Astrocyte (in vitro differentiated cells and primary cell): Measurements from ENCODE around the gene LIPC. TPM values are rescaled to one million over a fixed set of nuclear protein-coding genes. Genes with fewer than 3 reads are reported as not detected.

Experiments
- DNase-seq: peaks from one replicate; pipeline ENCODE4 v3.0.0-alpha.2; 2010; ENCODE audit warnings: low read depth
- FAIRE-seq: peaks from 2 replicates; lab custom pipeline; 2011; peaks lifted over from hg19 to GRCh38; lab: Jason Lieb, UNC
- H2AFZ ChIP-seq: 2 replicates; pipeline ENCODE4 v1.6.0; 2012; ENCODE audit warnings: low read depth, low read length, inconsistent platforms
- H3K27ac ChIP-seq: 2 replicates; pipeline ENCODE4 v1.5.1; 2011; ENCODE audit warnings: low read depth, low read length, inconsistent platforms
- H3K27me3 ChIP-seq: 2 replicates; pipeline ENCODE4 v1.6.0; 2011; ENCODE audit warnings: low read length, inconsistent platforms; ENCODE audit not compliant: insufficient read depth
- H3K36me3 ChIP-seq: 2 replicates; pipeline ENCODE4 v1.5.1; 2011; ENCODE audit warnings: low read length, inconsistent platforms; ENCODE audit not compliant: insufficient read depth
- H3K4me1 ChIP-seq: 2 replicates; pipeline ENCODE4 v1.5.1; 2011; ENCODE audit warnings: low read length, inconsistent platforms; ENCODE audit not compliant: insufficient read depth
- H3K4me2 ChIP-seq: 2 replicates; pipeline ENCODE4 v1.6.0; 2012; ENCODE audit warnings: low read length, inconsistent platforms
- H3K4me3 ChIP-seq: 2 replicates; pipeline ENCODE4 v1.5.1; 2011; ENCODE audit warnings: low read depth, mild to moderate bottlenecking, low read length, inconsistent platforms; ENCODE audit not compliant: insufficient read depth
- H3K79me2 ChIP-seq: 2 replicates; pipeline ENCODE4 v1.6.0; 2012; ENCODE audit warnings: mild to moderate bottlenecking, low read length, inconsistent platforms; ENCODE audit not compliant: insufficient read depth
- H3K9ac ChIP-seq: 2 replicates; pipeline ENCODE4 v1.6.0; 2012; ENCODE audit warnings: mild to moderate bottlenecking, low read length, inconsistent platforms
- H3K9me3 ChIP-seq: 2 replicates; pipeline ENCODE4 v1.5.1; 2012; ENCODE audit warnings: low read depth, mild to moderate bottlenecking, low read length, inconsistent platforms; ENCODE audit not compliant: insufficient read depth
- H4K20me1 ChIP-seq: 2 replicates; pipeline ENCODE4 v1.6.0; 2012; ENCODE audit warnings: low read length, inconsistent platforms; ENCODE audit not compliant: insufficient read depth
- H3K27ac Mint-ChIP-seq: one replicate; pipeline ENCODE4 v1.8.0; 2021; ENCODE audit warnings: mild to moderate bottlenecking, mixed read lengths; ENCODE audit not compliant: unreplicated experiment
- H3K27me3 Mint-ChIP-seq: one replicate; pipeline ENCODE4 v1.8.0; 2021; ENCODE audit warnings: low read depth, mixed read lengths; ENCODE audit not compliant: unreplicated experiment
- H3K36me3 Mint-ChIP-seq: one replicate; pipeline ENCODE4 v1.8.0; 2021; ENCODE audit warnings: low read depth, mixed read lengths; ENCODE audit not compliant: unreplicated experiment
- H3K4me1 Mint-ChIP-seq: one replicate; pipeline ENCODE4 v1.8.0; 2021; ENCODE audit warnings: low read depth, mixed read lengths; ENCODE audit not compliant: unreplicated experiment
- H3K4me3 Mint-ChIP-seq: one replicate; pipeline ENCODE4 v1.8.0; 2021; ENCODE audit warnings: mild to moderate bottlenecking, moderate library complexity, mixed read lengths; ENCODE audit not compliant: unreplicated experiment
- H3K9me3 Mint-ChIP-seq: one replicate; pipeline ENCODE4 v1.8.0; 2021; ENCODE audit warnings: mild to moderate bottlenecking, mixed read lengths; ENCODE audit not compliant: unreplicated experiment
- CTCF ChIP-seq: IDR thresholded peaks from 2 replicates; pipeline ENCODE4 v1.5.1; 2011; ENCODE audit warnings: low read depth, mild to moderate bottlenecking, inconsistent platforms, low read length, moderate library complexity; ENCODE audit not compliant: insufficient read depth
- EZH2 ChIP-seq: IDR thresholded peaks from 2 replicates; pipeline ENCODE4 v1.6.1; 2012; ENCODE audit warnings: mild to moderate bottlenecking, low read length, inconsistent platforms; ENCODE audit not compliant: insufficient read depth
- total RNA-seq: library from RNA; stranded (reverse); gene quantifications from 2 replicates; pipeline ENCODE4 v1.2.1, GENCODE V29; 2021

LIPC gene
- total RNA-seq, 1 donor from 2014 or later, result not detected

GRCh38 chr15:58386081-58386480 lies 45.7 kb upstream of the LIPC start:
- no peaks in the 10 kb centered on the region for H4K20me1 ChIP-seq
- FAIRE-seq (no peak), DNase-seq (no peak)
- H3K36me3 Mint-ChIP-seq, result no peaks in the 10 kb centered on the region
- H3K4me3 Mint-ChIP-seq, result no peak overlapping the region
- H3K4me1 Mint-ChIP-seq, result peaks cover 19% of the 10 kb centered on the region
- no peak overlapping the region for H2AFZ ChIP-seq
- no peak overlapping the region for H3K27ac Mint-ChIP-seq
- H3K4me3 ChIP-seq, result no peak overlapping the region
- peaks cover 6% of the 10 kb centered on the region for H3K4me1 ChIP-seq
- no peaks in the 10 kb centered on the region for H3K79me2 ChIP-seq
- H3K9ac ChIP-seq, result no peak overlapping the region
- H3K27me3 ChIP-seq, result no peaks in the 10 kb centered on the region
- TF ChIP-seq CTCF, result no peak
- no peak for TF ChIP-seq EZH2
- peaks cover 3% of the 10 kb centered on the region for H3K27me3 Mint-ChIP-seq
- H3K9me3 ChIP-seq, result no peaks in the 10 kb centered on the region
- no peak overlapping the region for H3K27ac ChIP-seq
- H3K36me3 ChIP-seq, result no peaks in the 10 kb centered on the region
- no peak overlapping the region for H3K4me2 ChIP-seq
- peaks cover 5% of the 10 kb centered on the region for H3K9me3 Mint-ChIP-seq

- Histone ChIP-seq H2AFZ (no peak overlapping the region), H3K9ac (no peak overlapping the region), H3K4me2 (no peak overlapping the region), H3K4me3 (no peak overlapping the region), H3K79me2 (no peaks in the 10 kb centered on the region), H3K27ac (no peak overlapping the region), H3K9me3 (no peaks in the 10 kb centered on the region), H4K20me1 (no peaks in the 10 kb centered on the region), H3K4me1 (peaks cover 6% of the 10 kb centered on the region), H3K27me3 (no peaks in the 10 kb centered on the region), H3K36me3 (no peaks in the 10 kb centered on the region)
- no peak overlapping the region for H3K4me3 Mint-ChIP-seq
- H3K9me3 Mint-ChIP-seq, result peaks cover 5% of the 10 kb centered on the region
- peaks cover 25% of the 10 kb centered on the region for H3K4me1 Mint-ChIP-seq
- no peak for FAIRE-seq
- peaks cover 3% of the 10 kb centered on the region for H3K27me3 Mint-ChIP-seq
- no peak for DNase-seq
- TF ChIP-seq EZH2 (no peak), CTCF (no peak)
- no peaks in the 10 kb centered on the region for H3K36me3 Mint-ChIP-seq
- H3K27ac Mint-ChIP-seq, result no peak overlapping the region
Measured at GRCh38 chr15:58386641-58387040, 45.1 kb upstream of the LIPC start.

- H3K27me3 Mint-ChIP-seq, result peaks cover 3% of the 10 kb centered on the region
- H3K27ac Mint-ChIP-seq, result no peak overlapping the region
- H3K9ac ChIP-seq, result no peak overlapping the region
- H2AFZ ChIP-seq, result no peak overlapping the region
- peaks cover 30% of the 10 kb centered on the region for H3K4me1 Mint-ChIP-seq
- no peak overlapping the region for H3K27ac ChIP-seq
- H3K36me3 Mint-ChIP-seq, result no peaks in the 10 kb centered on the region
- H3K9me3 ChIP-seq, result no peaks in the 10 kb centered on the region
- FAIRE-seq, result no peak
- no peak for TF ChIP-seq CTCF
- TF ChIP-seq EZH2, result no peak
- no peaks in the 10 kb centered on the region for H3K27me3 ChIP-seq
- H3K4me3 ChIP-seq, result no peak overlapping the region
- no peak overlapping the region for H3K4me3 Mint-ChIP-seq
- H3K9me3 Mint-ChIP-seq, result peaks cover 5% of the 10 kb centered on the region
- H3K36me3 ChIP-seq, result no peaks in the 10 kb centered on the region
- H3K4me1 ChIP-seq, result peaks cover 6% of the 10 kb centered on the region
- no peak overlapping the region for H3K4me2 ChIP-seq
- no peaks in the 10 kb centered on the region for H4K20me1 ChIP-seq
- DNase-seq, result peak; percentile 82
- H3K79me2 ChIP-seq, result no peaks in the 10 kb centered on the region
Measured at GRCh38 chr15:58387130-58387529, 44.7 kb upstream of the LIPC start.
